Measurements from ENCODE around the gene GMEB2.
A peak's percentile ranks its signal among the peaks of the same experiment; 100 is the strongest.
"Not testable (repeated sequence)": the region's sequence is repeated elsewhere in the genome, so short reads cannot be mapped to it uniquely, and the experiment has no call there.

Gene GMEB2

GRCh38 chr20:63657260-63657936, 30.5 kb upstream of the GMEB2 start:
- no peak for DNase-seq

- no peak for DNase-seq
Measured at GRCh38 chr20:63656451-63656850, 29.6 kb upstream of the GMEB2 start.

- no peak for DNase-seq
Measured at GRCh38 chr20:63655249-63655648, 28.3 kb upstream of the GMEB2 start.

- DNase-seq: no peak
Measured at GRCh38 chr20:63653974-63654668, 27.2 kb upstream of the GMEB2 start.

- DNase-seq: peak; percentile 96
Measured at GRCh38 chr20:63653041-63653973, 26.4 kb upstream of the GMEB2 start, which contains the start of gene STMN3. Gene STMN3, minus strand, starts transcription at chr20:63653424. Its CDS starts 79 bp downstream, at chr20:63653345.

- DNase-seq: no peak
Measured at GRCh38 chr20:63652192-63652980, 25.5 kb upstream of the GMEB2 start.

GRCh38 chr20:63651942-63652191, 25.0 kb upstream of the GMEB2 start:
- no peak for DNase-seq

GRCh38 chr20:63650486-63650885, 23.6 kb upstream of the GMEB2 start:
- not testable (repeated sequence) for DNase-seq

GRCh38 chr20:63648895-63649589, 22.1 kb upstream of the GMEB2 start:
- DNase-seq: no peak

GRCh38 chr20:63648190-63648589, 21.3 kb upstream of the GMEB2 start:
- DNase-seq: no peak

- DNase-seq: no peak
Measured at GRCh38 chr20:63645218-63645617, 18.3 kb upstream of the GMEB2 start.

GRCh38 chr20:63643946-63644345, 17.0 kb upstream of the GMEB2 start:
- no peak for DNase-seq

- no peak for DNase-seq
Measured at GRCh38 chr20:63643499-63643898, 16.6 kb upstream of the GMEB2 start.

- DNase-seq: no peak
Measured at GRCh38 chr20:63642527-63643247, 15.8 kb upstream of the GMEB2 start.

- peak; percentile 45 for DNase-seq
Measured at GRCh38 chr20:63641792-63642523, 15.1 kb upstream of the GMEB2 start.

GRCh38 chr20:63641146-63641791, 14.4 kb upstream of the GMEB2 start:
- DNase-seq: no peak

GRCh38 chr20:63640686-63641085, 13.8 kb upstream of the GMEB2 start:
- DNase-seq: not testable (repeated sequence)

GRCh38 chr20:63640086-63640485, 13.2 kb upstream of the GMEB2 start:
- no peak for DNase-seq

GRCh38 chr20:63639093-63639975, 12.4 kb upstream of the GMEB2 start:
- DNase-seq: no peak

All from DMS79 (cell line).